GM12801 (cell line): ENCODE data around the gene PBX2.

Source experiments
- TF ChIP-seq, protein P1 (sequence below): IDR thresholded peaks from one replicate; pipeline ENCODE4 v1.5.1; 2011; ENCODE audit warnings: control low read depth; ENCODE audit not compliant: insufficient read length; ENCODE audit errors: extremely low read depth

Gene PBX2

DNA sequence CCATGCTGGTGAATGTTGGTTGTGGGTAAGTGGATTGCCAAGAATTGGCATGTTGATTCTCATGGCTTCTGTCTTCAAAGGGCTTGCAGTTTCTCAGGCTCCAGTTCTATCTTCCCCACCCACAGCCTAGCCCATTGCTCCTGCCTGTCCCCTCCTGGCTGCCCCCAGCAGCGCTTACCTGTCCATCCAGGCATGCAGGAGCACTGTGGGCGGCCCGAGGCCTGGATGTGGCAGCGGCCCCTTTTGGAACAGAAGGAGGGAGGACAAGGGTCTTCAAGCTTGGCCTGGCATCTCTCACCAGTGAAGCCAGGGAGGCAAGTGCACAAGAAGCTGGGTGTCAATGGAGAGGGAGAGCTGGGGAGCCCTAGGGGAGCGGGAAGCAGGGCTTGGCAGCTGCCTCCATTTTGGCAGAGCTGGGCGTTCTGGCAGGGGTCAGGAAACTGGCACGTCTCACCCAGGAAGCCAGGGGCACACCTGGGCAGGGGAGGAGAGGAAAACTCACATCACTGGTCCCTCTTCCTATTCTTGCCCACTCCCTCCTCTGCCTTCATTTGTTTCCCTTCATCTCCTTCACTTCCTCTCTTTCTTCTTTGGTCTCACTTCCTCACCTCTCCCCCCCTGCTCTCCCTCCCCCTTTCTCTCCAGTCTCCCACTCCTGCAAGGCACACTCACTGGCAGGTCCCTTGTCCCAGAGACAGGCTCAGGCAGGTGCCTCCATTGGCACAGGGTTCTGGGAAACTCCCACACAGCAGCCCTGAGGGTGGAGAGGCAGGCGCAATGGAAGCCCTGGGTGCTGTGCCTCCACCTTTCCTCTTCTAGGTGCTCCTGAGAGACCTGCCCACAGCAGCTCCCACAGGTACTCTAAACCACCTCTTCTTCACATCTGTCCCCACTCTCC is 32.6 kb upstream of the PBX2 start:
- TF ChIP-seq, protein P1, sequence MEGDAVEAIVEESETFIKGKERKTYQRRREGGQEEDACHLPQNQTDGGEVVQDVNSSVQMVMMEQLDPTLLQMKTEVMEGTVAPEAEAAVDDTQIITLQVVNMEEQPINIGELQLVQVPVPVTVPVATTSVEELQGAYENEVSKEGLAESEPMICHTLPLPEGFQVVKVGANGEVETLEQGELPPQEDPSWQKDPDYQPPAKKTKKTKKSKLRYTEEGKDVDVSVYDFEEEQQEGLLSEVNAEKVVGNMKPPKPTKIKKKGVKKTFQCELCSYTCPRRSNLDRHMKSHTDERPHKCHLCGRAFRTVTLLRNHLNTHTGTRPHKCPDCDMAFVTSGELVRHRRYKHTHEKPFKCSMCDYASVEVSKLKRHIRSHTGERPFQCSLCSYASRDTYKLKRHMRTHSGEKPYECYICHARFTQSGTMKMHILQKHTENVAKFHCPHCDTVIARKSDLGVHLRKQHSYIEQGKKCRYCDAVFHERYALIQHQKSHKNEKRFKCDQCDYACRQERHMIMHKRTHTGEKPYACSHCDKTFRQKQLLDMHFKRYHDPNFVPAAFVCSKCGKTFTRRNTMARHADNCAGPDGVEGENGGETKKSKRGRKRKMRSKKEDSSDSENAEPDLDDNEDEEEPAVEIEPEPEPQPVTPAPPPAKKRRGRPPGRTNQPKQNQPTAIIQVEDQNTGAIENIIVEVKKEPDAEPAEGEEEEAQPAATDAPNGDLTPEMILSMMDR = no peak

DNA sequence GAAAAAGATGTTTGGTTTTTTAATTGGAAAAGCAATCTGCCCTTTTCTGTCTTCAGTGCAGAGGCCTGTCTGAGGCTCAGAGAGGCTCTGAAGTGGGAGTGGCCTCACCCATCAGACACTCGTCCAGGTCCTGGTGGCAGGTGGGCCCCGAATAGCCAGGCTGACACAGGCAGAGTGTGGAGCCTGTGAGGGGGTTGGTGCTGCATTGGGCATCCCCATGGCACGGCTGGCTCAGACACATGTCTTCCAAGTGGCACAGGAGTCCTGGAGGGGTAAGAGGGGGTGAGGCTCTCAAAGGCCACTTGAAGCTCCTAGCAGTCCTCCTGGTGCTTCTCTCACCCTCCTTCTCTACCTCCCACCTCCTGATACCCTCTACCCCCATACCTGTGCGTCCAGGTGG is 30.0 kb upstream of the PBX2 start:
- TF ChIP-seq, protein P1 = no peak

DNA sequence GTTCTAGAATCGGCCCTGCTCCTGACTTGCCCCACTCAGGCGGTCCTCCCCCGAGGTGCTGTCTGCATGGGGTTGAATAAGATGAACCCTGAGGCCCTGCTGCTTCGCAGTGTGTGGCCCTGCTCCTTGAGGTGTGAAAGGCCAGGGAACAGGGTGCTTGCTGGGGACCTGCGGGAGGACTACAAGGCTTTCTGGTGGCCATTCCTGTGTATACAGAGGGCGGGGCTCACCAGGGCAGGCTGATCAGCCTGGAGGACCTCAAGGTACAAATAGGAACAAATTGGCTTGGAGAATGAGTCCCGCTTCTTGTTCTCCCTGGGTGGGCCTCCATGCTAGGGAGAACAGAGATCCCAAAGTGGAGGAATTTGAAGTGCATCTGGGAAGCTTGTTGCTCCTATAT is 28.2 kb upstream of the PBX2 start:
- TF ChIP-seq, protein P1 = no peak

DNA sequence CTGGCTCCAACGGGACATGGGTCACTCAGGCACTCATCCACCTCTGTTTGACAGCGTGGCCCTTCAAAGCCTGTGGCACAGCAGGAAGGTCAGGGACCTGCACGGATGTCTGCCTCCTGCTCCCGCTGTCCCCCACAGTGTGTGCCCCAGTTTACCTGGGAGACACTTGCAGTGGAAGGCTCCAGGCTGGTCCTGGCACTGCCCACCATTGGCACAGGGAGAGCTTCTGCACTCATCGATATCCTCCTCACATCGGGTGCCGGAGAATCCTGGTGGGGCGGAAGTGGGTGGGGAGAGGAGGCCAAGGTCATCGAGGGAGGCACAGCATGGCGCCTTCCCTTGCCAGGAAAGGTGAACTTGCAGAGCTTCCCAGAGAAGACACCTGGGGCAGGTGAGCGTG is 27.0 kb upstream of the PBX2 start:
- TF ChIP-seq, protein P1 = no peak

DNA sequence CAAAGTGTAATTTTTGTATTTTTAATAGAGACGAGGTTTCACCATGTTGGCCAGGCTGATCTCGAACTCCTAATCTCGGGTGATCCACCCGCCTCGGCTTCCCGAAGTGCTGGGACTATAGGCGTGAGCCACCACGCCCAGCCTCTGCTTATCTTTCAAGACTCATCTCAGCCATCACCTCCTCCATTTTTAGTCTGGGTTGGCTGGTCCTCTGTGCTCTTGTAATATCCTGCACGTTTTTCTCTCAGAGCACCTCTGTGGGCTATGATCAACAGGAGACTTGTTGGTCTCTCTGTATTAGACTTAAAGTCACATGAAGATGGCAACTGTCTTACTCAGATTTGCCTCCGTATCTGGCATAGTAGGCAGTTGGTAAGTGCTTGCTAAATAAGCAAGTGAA is 26.3 kb upstream of the PBX2 start:
- TF ChIP-seq, protein P1 = no peak

DNA sequence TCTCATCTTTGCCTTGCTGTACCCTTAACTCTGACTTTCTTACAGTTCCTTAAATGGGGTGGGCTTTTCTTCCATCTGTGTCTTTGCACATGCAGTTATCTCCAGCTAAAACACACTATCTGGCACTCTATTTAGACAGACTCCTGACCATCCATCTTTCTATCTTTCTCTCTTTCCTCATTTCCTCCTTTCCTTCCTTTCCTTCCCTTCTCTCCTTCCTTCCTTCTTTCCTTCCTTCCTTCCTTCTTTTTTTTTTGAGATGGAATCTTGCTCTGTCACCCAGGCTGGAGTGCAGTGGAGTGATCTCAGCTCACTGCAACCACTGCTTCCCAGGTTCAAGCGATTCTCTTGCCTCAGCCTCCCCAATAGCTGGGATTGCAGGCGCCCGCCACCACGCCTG is 25.6 kb upstream of the PBX2 start:
- TF ChIP-seq, protein P1 = no peak

DNA sequence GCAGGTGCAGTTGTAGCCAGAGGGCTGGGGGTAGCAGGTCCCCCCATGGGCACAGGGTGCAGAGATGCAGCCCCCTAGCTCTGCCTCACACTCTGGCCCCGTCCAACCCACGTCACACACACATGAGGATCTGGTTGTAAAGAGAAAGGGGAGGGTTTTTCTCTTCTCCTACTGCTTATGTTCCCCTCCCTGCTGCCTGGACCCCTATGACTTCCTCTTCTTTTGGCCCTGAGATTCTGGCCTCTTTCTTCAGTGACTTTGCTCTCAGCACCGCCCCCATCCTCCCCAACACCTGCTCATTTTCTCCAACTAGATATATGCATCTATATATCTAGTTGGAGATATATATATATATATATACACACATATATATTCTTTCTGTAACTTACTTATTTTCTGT is 24.1 kb upstream of the PBX2 start:
- TF ChIP-seq, protein P1 = no peak
